Right lobe of liver (tissue), 6 donors: ENCODE measurements around the gene LIPM. TPM values are rescaled to one million over a fixed set of nuclear protein-coding genes. Genes with fewer than 3 reads are reported as not detected.
A peak's percentile ranks its signal among the peaks of the same experiment; 100 is the strongest.

ENCODE experiments used
- ATAC-seq, 4 donors: fragments of 200-7000 bp; cut with Tn5 transposase; one replicate each; pipeline ENCODE4 v1.9.1; 2020; ENCODE audit warnings: mild to moderate bottlenecking in 4 of 4, moderate library complexity in 4 of 4
- DNase-seq, 3 donors: peaks; one replicate each; pipeline ENCODE4 v3.0.0-alpha.2; 2020
- H3K27ac ChIP-seq, 3 donors: fragments of 200-600 bp; one replicate each; pipeline ENCODE4 v1.8.0; 2022
- H3K27me3 ChIP-seq, 2 donors: fragments of 200-600 bp; one replicate each; pipeline ENCODE4 v1.8.0; 2022
- H3K36me3 ChIP-seq, 4 donors: fragments of 200-600 bp; sonication (generic) in 1 of 4; one replicate each; pipeline versions ENCODE4 v1.5.1 to v1.8.0; 2017 to 2022; ENCODE audit warnings: control low read depth in 1 of 4
- H3K4me1 ChIP-seq, 4 donors: fragments of 200-600 bp; sonication (generic) in 1 of 4; one replicate each; pipeline versions ENCODE4 v1.5.1 to v1.8.0; 2017 to 2022; ENCODE audit warnings: control low read depth in 1 of 4
- H3K4me3 ChIP-seq, 3 donors: fragments of 200-600 bp; one replicate each; pipeline ENCODE4 v1.8.0; 2022
- H3K9me3 ChIP-seq, 4 donors: fragments of 200-600 bp; sonication (generic) in 1 of 4; one replicate each; pipeline versions ENCODE4 v1.5.1 to v1.8.0; 2017 to 2022; ENCODE audit warnings: control low read depth in 1 of 4
- CTCF ChIP-seq, 4 donors: fragments of 200-600 bp in 3 of 4; fragments of 450-650 bp in 1 of 4; IDR thresholded peaks; one replicate each; pipeline versions ENCODE4 v1.5.1 to v1.8.0; 2016 to 2022; ENCODE audit warnings: antibody characterized with exemption in 4 of 4, mild to moderate bottlenecking in 2 of 4
- POLR2A ChIP-seq: fragments of 450-650 bp; IDR thresholded peaks from one replicate; pipeline ENCODE4 v1.6.1; 2017; ENCODE audit warnings: antibody characterized with exemption, mild to moderate bottlenecking
- WGBS: methylation state at CpG from one replicate; pipeline ENCODE4 v1.1.6; 2018; ENCODE audit warnings: low coverage, low lambda C conversion rate; ENCODE audit not compliant: insufficient coverage; ENCODE audit errors: missing lambda C conversion rate; 5-methylcytosine and 5-hydroxymethylcytosine counted together
- intact Hi-C, 2 donors: fragments of 100-400 bp; cut with DNase I; formaldehyde crosslinking; loops; one replicate each; pipeline versions ENCODE4 v1.11.2 to v1.14.1; 2022
- total RNA-seq, 6 experiments: library from RNA; depleted of rRNA in 2 of 6; stranded (reverse); fragments of >200 nt in 2 of 6; fragmentation: NEBNext Ultra II Directional in 3 of 6; extraction: Animal tissue kit (Norgen Biotek cat#: 25700) in 3 of 6; gene quantifications; one replicate each; pipeline versions ENCODE4 v1.1.0 to v1.2.4, GENCODE V29; 2016 to 2023
- donor health status: DM: no; HTN: yes; CAD: no.
- donor health status: DM: no; HTN: no; CAD: no.
- donor health status: DM: no; HTN: no; CAD: no.
- donor health status: DM: no; HTN: yes; CAD: no.
- donor health status: DM: no; HTN: yes; CAD: no.

LIPM gene
- total RNA-seq, 6 experiments from 2014 or later, result not detected

DNA sequence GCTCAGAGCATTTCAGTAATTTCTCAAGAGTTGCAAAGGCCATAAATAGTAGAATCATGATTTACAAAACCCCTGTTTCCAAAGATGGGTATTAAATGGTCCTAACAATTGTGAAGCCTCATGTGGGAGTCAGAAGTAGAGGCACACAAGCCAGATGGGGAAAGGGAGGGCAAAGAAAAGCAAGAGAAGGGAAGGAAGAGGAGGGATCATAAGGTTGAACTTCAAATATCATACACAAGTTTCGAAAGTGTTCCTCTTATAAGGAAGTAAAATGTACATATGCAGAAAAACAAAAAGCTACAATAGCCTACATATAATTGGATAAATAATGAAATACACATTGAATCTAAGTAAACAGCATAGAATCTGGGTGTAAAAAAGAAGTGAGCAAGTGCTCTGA is 36.7 kb upstream of the LIPM start:
- WGBS, result 38% methylated on average over 1 of the region's 1 CpG
- peaks cover 0 to 25% (median 0%) of the 10 kb centered on the region in 4 donors for H3K4me1 ChIP-seq
- TF ChIP-seq POLR2A (no peak), CTCF (IDR thresholded peaks at IDR 0.05) (no peak)
- ATAC-seq (no peak), DNase-seq (no peak)
- H3K27ac ChIP-seq, result no peak overlapping the region
- no peaks in the 10 kb centered on the region for H3K36me3 ChIP-seq
- H3K9me3 ChIP-seq, result no peaks in the 10 kb centered on the region
- no peak overlapping the region for H3K4me3 ChIP-seq
- intact Hi-C loops, result no loop called here
- H3K27me3 ChIP-seq, result no peaks in the 10 kb centered on the region

- TF ChIP-seq POLR2A, result no peak
- WGBS, result 19% methylated on average over 1 of the region's 1 CpG
- no peak for DNase-seq
Observed at GRCh38 chr10:88769384-88769783, 33.1 kb upstream of the LIPM start.

GRCh38 chr10:88781206-88781605 is 21.3 kb upstream of the LIPM start:
- DNase-seq, result no peak
- Histone ChIP-seq H3K36me3 (no peaks in the 10 kb centered on the region), H3K27ac (no peak overlapping the region), H3K9me3 (no peaks in the 10 kb centered on the region), H3K27me3 (no peaks in the 10 kb centered on the region), H3K4me3 (no peak overlapping the region), H3K4me1 (no peaks in the 10 kb centered on the region)
- TF ChIP-seq POLR2A, result no peak
- no peak for TF ChIP-seq CTCF (IDR thresholded peaks at IDR 0.05)
- WGBS, result 56% methylated on average over 2 of the region's 2 CpGs
- no peak for ATAC-seq
- intact Hi-C loops, result no loop called here

More at GRCh38 chr10:88769384-88769783, 33.1 kb upstream of the LIPM start:
- Histone ChIP-seq H3K4me3 (no peak overlapping the region), H3K27me3 (no peaks in the 10 kb centered on the region), H3K9me3 (no peaks in the 10 kb centered on the region), H3K27ac (peak overlapping the region in 1 of 3 donors; percentile 65), H3K4me1 (peaks cover 0 to 25% (median 0%) of the 10 kb centered on the region in 4 donors), H3K36me3 (no peaks in the 10 kb centered on the region)
- peak in 2 of 4 donors; percentile 33 to 58 for ATAC-seq
- intact Hi-C loops, result no loop called here

GRCh38 chr10:88782222-88782621 is 20.3 kb upstream of the LIPM start:
- H3K4me1 ChIP-seq, result no peaks in the 10 kb centered on the region
- intact Hi-C loops, result no loop called here
- no peaks in the 10 kb centered on the region for H3K27me3 ChIP-seq
- no peak for ATAC-seq
- no peaks in the 10 kb centered on the region for H3K36me3 ChIP-seq
- TF ChIP-seq CTCF (IDR thresholded peaks at IDR 0.05), result no peak
- TF ChIP-seq POLR2A, result no peak
- no peaks in the 10 kb centered on the region for H3K9me3 ChIP-seq
- no peak overlapping the region for H3K27ac ChIP-seq
- no peak overlapping the region for H3K4me3 ChIP-seq
- no peak for DNase-seq
- 76% methylated on average over 3 of the region's 3 CpGs for WGBS

DNA sequence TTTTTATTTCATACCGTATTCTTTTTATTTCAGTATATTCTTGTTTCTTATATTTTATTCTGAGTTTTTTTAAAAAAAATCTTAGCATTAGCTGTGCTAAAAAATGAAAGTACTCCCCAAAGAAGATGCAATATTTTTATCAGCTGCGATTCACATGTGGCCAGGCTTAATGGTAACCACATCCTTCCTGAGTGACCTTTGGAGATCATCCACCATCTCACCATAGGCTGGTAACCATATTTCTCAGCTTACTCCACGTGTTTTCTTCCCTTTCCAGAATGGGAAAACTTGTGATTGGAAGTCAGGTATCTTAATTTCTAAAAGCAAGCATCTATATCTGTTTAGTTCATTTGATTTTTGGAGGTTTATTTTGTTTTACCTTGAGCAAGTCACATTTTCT is 18.8 kb upstream of the LIPM start:
- ATAC-seq, result no peak
- H3K27ac ChIP-seq, result no peak overlapping the region
- H3K4me1 ChIP-seq, result no peaks in the 10 kb centered on the region
- no peaks in the 10 kb centered on the region for H3K27me3 ChIP-seq
- WGBS, result 52% methylated on average over 3 of the region's 3 CpGs
- no peaks in the 10 kb centered on the region for H3K36me3 ChIP-seq
- no peaks in the 10 kb centered on the region for H3K9me3 ChIP-seq
- intact Hi-C loops, result no loop called here
- no peak overlapping the region for H3K4me3 ChIP-seq
- TF ChIP-seq POLR2A, result no peak
- no peak for TF ChIP-seq CTCF (IDR thresholded peaks at IDR 0.05)
- no peak for DNase-seq
